Endothelial cell of coronary artery (primary cell): ENCODE results near the gene RACGAP1. TPM values are rescaled to one million over a fixed set of nuclear protein-coding genes. Genes with fewer than 3 reads are reported as not detected.

Source experiments
- total RNA-seq: library from RNA; depleted of rRNA; stranded (reverse); fragments of >200 nt; gene quantifications from 2 replicates; pipeline ENCODE4 v1.2.3, GENCODE V29; 2014

Gene RACGAP1, protein sequence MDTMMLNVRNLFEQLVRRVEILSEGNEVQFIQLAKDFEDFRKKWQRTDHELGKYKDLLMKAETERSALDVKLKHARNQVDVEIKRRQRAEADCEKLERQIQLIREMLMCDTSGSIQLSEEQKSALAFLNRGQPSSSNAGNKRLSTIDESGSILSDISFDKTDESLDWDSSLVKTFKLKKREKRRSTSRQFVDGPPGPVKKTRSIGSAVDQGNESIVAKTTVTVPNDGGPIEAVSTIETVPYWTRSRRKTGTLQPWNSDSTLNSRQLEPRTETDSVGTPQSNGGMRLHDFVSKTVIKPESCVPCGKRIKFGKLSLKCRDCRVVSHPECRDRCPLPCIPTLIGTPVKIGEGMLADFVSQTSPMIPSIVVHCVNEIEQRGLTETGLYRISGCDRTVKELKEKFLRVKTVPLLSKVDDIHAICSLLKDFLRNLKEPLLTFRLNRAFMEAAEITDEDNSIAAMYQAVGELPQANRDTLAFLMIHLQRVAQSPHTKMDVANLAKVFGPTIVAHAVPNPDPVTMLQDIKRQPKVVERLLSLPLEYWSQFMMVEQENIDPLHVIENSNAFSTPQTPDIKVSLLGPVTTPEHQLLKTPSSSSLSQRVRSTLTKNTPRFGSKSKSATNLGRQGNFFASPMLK
- 29.2 and 54.1 TPM in 2 replicates for total RNA-seq

DNA sequence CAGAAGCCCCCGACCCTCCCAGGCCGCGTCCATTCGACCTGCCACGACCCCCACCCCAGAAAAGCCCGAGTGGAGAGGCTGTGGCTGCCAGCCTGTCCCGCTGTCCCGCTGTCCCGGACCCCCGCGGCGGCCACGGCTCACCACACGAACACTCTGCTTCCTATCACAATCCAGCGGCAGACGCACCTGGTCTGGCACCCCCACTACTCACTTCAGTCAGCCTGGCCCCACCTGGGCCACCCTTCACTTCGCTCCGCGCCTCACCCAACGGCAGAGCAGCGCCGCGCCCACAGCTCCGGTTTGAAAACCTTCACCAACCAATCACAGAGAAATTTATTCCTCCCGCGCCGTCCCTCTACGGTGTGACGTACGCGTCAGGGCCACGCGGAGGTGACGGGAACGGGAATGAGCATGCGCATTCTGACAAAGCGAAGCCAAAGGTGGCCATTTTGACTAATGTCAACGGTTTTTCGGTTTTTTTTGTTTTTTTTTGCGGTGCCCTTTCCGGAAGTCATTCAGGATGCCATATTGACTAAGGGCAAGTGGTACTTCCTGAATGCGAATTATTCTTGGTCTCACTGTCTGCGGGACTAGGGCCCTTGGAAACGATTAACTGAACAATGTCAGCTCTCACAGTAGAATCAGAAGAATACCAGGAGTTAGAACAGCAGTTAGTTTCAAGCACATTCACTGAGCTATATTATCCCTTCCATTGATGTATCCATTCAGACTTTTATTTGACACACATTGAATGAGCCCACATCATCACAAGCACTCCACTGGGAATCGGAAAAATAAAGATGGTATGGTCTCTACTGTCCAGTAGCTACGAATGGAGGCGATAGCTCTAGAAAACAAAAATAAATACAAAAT lies at the start of gene RACGAP1:
RACGAP1 (minus strand) TSS at position 308 of the 873 bp plus-strand sequence. CDS start 8,779 bp downstream, outside the sequence.

GRCh38 chr12:50057000-50057841 lies 31.9 kb upstream of the RACGAP1 start, which contains the start of gene ASIC1:
TSS of gene ASIC1 (plus strand) at chr12:50057596. CDS start at chr12:50058767, 1,171 bp downstream.

GRCh38 chr12:49972641-49973360 lies 52.5 kb downstream of the RACGAP1 start, which contains the start of gene AQP6:
TSS of gene AQP6 (plus strand) at chr12:49972947. CDS start at chr12:49973174, 227 bp downstream.

DNA sequence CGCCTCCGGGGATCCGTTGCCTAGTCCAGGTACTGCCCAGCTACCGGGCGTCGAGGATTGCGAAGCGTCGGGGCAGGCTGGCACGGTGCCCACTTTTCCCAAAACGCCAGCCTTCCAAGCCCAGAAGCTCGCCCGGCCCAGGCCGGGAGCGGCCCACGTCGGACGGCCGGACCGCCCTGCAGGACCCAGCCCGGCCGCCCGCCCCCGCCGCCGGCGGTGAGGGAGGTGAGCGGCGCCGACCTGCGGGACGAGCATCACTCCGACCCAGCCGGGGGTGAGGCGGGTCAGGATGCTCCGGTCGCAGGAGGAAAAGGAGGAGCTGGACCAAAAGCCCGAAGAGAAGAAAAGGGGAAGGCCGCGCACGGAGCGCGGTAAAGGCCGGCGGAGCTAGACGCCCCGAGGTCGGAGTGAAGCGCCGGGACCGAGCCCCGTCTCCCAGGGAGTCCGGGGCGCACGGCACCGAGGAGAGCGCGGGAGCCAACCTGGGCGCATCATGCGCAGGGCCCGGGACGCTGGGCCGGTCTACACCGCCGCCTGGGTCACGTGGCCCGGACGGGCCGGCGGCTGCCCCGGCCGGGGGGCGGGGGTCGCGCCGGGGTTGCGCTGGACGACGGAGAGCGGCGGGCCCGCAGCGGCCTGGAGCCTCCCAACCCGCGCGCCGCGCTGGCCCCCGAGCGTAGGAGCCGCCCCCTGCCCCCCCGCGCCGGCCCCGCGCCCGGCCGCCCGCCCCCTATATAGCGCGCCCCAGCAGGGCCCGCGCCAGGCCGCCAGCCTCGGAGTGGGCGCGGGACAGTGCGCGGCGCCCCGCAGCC lies 64.0 kb downstream of the RACGAP1 start, which contains the start of gene AQP5:
AQP5 (plus strand) TSS at position 762 of the 812 bp plus-strand sequence. CDS start 146 bp downstream, outside the sequence.

GRCh38 chr12:49950273-49951251 lies 74.7 kb downstream of the RACGAP1 start, which contains the start of gene AQP2:
TSS of gene AQP2 (plus strand) at chr12:49950737. CDS start at chr12:49950831, 94 bp downstream.

Other genes starting within 250 kb of the RACGAP1 start
- gene NCKAP5L, start 197.1 kb downstream of the RACGAP1 start, total RNA-seq: 11.2 and 17.0 TPM in 2 replicates
- gene BCDIN3D, start 182.4 kb downstream of the RACGAP1 start, total RNA-seq: 1.7 and 2.7 TPM in 2 replicates
- under 0.01 TPM in 1 of 2 replicates, not detected in the other for gene FAIM2, start 121.6 kb downstream of the RACGAP1 start, total RNA-seq
- gene AQP2, start 74.8 kb downstream of the RACGAP1 start, total RNA-seq: not detected in 2 replicates
- gene AQP5, start 63.6 kb downstream of the RACGAP1 start, total RNA-seq: 0.09 and 1.8 TPM in 2 replicates
- 0.09 TPM in 1 of 2 replicates, not detected in the other for gene AQP6, start 52.5 kb downstream of the RACGAP1 start, total RNA-seq
- 0.36 and 1.0 TPM in 2 replicates for gene ASIC1, start 32.1 kb upstream of the RACGAP1 start, total RNA-seq
- gene SMARCD1, start 59.8 kb upstream of the RACGAP1 start, total RNA-seq: 43.6 and 45.5 TPM in 2 replicates
- not detected in 2 replicates for gene GPD1, start 78.5 kb upstream of the RACGAP1 start, total RNA-seq
- 39.0 and 43.8 TPM in 2 replicates for gene COX14, start 86.7 kb upstream of the RACGAP1 start, total RNA-seq
- gene CERS5, start 141.9 kb upstream of the RACGAP1 start, total RNA-seq: 36.0 and 56.7 TPM in 2 replicates